ENCODE results near the gene MYH11. TPM values are rescaled to one million over a fixed set of nuclear protein-coding genes. Genes with fewer than 3 reads are reported as not detected.
A peak's percentile ranks its signal among the peaks of the same experiment; 100 is the strongest.

The MYH11 gene
- total and polyA plus RNA-seq, 2 of the 13 experiments (the other 11 are each of a cell fraction or from before 2014, with no cell fraction given), result not detected

DNA sequence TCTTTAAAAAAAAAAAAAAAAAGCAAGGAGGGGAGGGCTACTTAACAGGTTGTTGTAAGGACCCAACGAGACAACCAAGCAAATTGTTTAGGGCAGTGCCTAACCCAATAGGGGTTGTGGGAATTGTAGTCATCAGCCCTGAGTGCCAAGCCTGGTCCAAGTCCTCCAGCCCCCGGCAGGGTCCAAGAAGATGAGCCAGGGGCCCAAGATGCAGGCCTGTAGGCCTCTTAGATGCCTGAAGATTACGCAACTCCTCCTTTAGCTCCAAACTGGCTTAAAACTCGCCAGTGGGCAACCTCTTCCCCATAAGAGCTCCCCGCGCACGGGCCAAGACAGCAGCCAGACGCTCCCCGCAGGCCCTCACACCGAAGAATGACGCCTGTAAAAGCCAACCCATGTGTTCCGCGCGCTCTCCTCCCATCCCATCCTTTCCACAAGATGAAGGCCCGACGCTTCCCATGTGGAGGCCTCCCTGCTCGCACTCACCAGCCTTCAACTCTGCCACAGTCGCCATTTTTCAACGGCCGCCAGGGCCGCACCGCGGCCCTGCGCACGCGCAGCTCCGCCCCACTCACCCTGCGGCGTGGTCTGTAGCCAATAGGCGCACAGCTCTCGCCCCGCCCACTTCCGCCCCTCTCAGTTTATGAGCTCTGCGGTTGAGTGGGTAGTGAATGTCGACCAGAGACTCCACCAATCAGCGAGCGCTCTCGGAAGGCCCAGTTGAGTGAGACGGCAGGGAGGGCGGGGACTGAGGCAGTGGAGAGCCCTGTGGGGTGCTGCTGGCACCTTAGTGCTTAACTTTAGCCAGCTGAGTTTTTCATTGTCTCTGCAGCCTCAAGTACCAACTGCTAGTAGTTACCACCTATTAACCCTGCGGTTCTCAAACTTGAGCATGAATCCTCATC lies 31.5 kb upstream of the MYH11 start, which contains the start of gene CEP20 (continued):
- TF ChIP-seq, protein P1, sequence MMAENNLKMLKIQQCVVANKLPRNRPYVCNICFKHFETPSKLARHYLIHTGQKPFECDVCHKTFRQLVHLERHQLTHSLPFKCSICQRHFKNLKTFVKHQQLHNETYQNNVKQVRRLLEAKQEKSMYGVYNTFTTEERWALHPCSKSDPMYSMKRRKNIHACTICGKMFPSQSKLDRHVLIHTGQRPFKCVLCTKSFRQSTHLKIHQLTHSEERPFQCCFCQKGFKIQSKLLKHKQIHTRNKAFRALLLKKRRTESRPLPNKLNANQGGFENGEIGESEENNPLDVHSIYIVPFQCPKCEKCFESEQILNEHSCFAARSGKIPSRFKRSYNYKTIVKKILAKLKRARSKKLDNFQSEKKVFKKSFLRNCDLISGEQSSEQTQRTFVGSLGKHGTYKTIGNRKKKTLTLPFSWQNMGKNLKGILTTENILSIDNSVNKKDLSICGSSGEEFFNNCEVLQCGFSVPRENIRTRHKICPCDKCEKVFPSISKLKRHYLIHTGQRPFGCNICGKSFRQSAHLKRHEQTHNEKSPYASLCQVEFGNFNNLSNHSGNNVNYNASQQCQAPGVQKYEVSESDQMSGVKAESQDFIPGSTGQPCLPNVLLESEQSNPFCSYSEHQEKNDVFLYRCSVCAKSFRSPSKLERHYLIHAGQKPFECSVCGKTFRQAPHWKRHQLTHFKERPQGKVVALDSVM (CRISPR knock-in tag; IDR thresholded peaks at IDR 0.05), result peak; percentile 31; the same call in 1 of the 2 replicates
- TF ChIP-seq ATM (IDR thresholded peaks at IDR 0.05; ENCODE audit: borderline replicate concordance) (no peak), ARNT2 (CRISPR knock-in tag; IDR thresholded peaks at IDR 0.05; ENCODE audit: low read depth) (peak; percentile 74), NR2F2 (IDR thresholded peaks at IDR 0.05; ENCODE audit: borderline replicate concordance, low read depth) (no peak), HNRNPUL1 (IDR thresholded peaks at IDR 0.05; ENCODE audit: low read depth, low read length) (no peak), YY1 (IDR thresholded peaks at IDR 0.05; ENCODE audit: insufficient read depth, insufficient replicate concordance, low read depth, low read length) (peak; percentile 98), ZNF263 (CRISPR knock-in tag; IDR thresholded peaks at IDR 0.05) (peak; percentile 81), HNRNPK (IDR thresholded peaks at IDR 0.05; ENCODE audit: low read depth, low read length, poor library complexity, severe bottlenecking) (no peak), THYN1 (CRISPR knock-in tag; IDR thresholded peaks at IDR 0.05; ENCODE audit: borderline replicate concordance, low read depth) (peak; percentile 84; the same call in 1 of the 2 replicates), TAF1 (CRISPR knock-in tag; IDR thresholded peaks at IDR 0.05) (peak; percentile 98), KDM4B (CRISPR knock-in tag; IDR thresholded peaks at IDR 0.05) (no peak), ZNF772 (CRISPR knock-in tag; IDR thresholded peaks at IDR 0.05) (0 out of 2 replicates have a peak, but pooled peaks have one; percentile 23), ZNF768 (CRISPR knock-in tag; IDR thresholded peaks at IDR 0.05) (peak; percentile 65)
- TF ChIP-seq, protein P2, sequence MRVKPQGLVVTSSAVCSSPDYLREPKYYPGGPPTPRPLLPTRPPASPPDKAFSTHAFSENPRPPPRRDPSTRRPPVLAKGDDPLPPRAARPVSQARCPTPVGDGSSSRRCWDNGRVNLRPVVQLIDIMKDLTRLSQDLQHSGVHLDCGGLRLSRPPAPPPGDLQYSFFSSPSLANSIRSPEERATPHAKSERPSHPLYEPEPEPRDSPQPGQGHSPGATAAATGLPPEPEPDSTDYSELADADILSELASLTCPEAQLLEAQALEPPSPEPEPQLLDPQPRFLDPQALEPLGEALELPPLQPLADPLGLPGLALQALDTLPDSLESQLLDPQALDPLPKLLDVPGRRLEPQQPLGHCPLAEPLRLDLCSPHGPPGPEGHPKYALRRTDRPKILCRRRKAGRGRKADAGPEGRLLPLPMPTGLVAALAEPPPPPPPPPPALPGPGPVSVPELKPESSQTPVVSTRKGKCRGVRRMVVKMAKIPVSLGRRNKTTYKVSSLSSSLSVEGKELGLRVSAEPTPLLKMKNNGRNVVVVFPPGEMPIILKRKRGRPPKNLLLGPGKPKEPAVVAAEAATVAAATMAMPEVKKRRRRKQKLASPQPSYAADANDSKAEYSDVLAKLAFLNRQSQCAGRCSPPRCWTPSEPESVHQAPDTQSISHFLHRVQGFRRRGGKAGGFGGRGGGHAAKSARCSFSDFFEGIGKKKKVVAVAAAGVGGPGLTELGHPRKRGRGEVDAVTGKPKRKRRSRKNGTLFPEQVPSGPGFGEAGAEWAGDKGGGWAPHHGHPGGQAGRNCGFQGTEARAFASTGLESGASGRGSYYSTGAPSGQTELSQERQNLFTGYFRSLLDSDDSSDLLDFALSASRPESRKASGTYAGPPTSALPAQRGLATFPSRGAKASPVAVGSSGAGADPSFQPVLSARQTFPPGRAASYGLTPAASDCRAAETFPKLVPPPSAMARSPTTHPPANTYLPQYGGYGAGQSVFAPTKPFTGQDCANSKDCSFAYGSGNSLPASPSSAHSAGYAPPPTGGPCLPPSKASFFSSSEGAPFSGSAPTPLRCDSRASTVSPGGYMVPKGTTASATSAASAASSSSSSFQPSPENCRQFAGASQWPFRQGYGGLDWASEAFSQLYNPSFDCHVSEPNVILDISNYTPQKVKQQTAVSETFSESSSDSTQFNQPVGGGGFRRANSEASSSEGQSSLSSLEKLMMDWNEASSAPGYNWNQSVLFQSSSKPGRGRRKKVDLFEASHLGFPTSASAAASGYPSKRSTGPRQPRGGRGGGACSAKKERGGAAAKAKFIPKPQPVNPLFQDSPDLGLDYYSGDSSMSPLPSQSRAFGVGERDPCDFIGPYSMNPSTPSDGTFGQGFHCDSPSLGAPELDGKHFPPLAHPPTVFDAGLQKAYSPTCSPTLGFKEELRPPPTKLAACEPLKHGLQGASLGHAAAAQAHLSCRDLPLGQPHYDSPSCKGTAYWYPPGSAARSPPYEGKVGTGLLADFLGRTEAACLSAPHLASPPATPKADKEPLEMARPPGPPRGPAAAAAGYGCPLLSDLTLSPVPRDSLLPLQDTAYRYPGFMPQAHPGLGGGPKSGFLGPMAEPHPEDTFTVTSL (CRISPR knock-in tag; IDR thresholded peaks at IDR 0.05; ENCODE audit: borderline replicate concordance), result no peak
- TF ChIP-seq, protein P3, sequence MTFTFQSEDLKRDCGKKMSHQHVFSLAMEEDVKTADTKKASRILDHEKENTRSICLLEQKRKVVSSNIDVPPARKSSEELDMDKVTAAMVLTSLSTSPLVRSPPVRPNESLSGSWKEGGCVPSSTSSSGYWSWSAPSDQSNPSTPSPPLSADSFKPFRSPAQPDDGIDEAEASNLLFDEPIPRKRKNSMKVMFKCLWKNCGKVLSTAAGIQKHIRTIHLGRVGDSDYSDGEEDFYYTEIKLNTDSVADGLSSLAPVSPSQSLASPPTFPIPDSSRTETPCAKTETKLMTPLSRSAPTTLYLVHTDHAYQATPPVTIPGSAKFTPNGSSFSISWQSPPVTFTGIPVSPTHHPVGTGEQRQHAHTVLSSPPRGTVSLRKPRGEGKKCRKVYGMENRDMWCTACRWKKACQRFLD (CRISPR knock-in tag; IDR thresholded peaks at IDR 0.05; ENCODE audit: borderline replicate concordance), result no peak; the same call in 1 of the 2 replicates
- TF ChIP-seq, protein P4, sequence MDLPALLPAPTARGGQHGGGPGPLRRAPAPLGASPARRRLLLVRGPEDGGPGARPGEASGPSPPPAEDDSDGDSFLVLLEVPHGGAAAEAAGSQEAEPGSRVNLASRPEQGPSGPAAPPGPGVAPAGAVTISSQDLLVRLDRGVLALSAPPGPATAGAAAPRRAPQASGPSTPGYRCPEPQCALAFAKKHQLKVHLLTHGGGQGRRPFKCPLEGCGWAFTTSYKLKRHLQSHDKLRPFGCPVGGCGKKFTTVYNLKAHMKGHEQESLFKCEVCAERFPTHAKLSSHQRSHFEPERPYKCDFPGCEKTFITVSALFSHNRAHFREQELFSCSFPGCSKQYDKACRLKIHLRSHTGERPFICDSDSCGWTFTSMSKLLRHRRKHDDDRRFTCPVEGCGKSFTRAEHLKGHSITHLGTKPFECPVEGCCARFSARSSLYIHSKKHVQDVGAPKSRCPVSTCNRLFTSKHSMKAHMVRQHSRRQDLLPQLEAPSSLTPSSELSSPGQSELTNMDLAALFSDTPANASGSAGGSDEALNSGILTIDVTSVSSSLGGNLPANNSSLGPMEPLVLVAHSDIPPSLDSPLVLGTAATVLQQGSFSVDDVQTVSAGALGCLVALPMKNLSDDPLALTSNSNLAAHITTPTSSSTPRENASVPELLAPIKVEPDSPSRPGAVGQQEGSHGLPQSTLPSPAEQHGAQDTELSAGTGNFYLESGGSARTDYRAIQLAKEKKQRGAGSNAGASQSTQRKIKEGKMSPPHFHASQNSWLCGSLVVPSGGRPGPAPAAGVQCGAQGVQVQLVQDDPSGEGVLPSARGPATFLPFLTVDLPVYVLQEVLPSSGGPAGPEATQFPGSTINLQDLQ (CRISPR knock-in tag; IDR thresholded peaks at IDR 0.05), result peak; percentile 87; the same call in 1 of the 2 replicates

Data from HepG2 (cell line).